HepG2 (cell line): Measurements from ENCODE around the gene TOPORS. TPM values are rescaled to one million over a fixed set of nuclear protein-coding genes. Genes with fewer than 3 reads are reported as not detected.

ENCODE experiments used
- CBX2 ChIP-seq, 2 experiments: fragments of 200-600 bp in 1 of 2; sonication (generic); formaldehyde crosslinking in 1 of 2; IDR thresholded peaks; 2 replicates each; pipeline versions ENCODE4 v1.7.0 to v1.8.1; 2018 to 2022; ENCODE audit warnings: low read depth in 2 of 2, low read length in 1 of 2, mild to moderate bottlenecking in 1 of 2, missing genetic modification reagents in 1 of 2
- DNMT3B ChIP-seq: conservative IDR thresholded peaks from 2 replicates; pipeline ENCODE4 v1.6.1; 2016; ENCODE audit warnings: missing biosample characterization, control low read depth
- FOXA3 ChIP-seq: IDR thresholded peaks from 2 replicates; pipeline ENCODE4 v1.6.1; 2016; ENCODE audit warnings: missing genetic modification reagents, missing compliant biosample characterization
- FOXP4 ChIP-seq: sonication (generic); formaldehyde crosslinking; IDR thresholded peaks from 2 replicates; pipeline ENCODE4 v1.4.0; 2020; ENCODE audit warnings: missing genetic modification reagents
- HNF4A ChIP-seq: sonication (generic); formaldehyde crosslinking; IDR thresholded peaks from 2 replicates; pipeline ENCODE4 v1.4.0; 2020; ENCODE audit warnings: missing genetic modification reagents
- IKZF4 ChIP-seq: sonication (generic); formaldehyde crosslinking; IDR thresholded peaks from 2 replicates; pipeline ENCODE4 v1.5.1; 2020; ENCODE audit warnings: borderline replicate concordance, mild to moderate bottlenecking, low read depth, missing genetic modification reagents; ENCODE audit errors: not compliant biosample characterization
- IRX3 ChIP-seq: sonication (generic); formaldehyde crosslinking; IDR thresholded peaks from 2 replicates; pipeline ENCODE4 v1.8.1; 2023; ENCODE audit warnings: mild to moderate bottlenecking, low read depth, missing genetic modification reagents, borderline replicate concordance
- LCORL ChIP-seq, 2 experiments: fragments of 450-650 bp in 1 of 2; sonication (generic) in 1 of 2; formaldehyde crosslinking in 1 of 2; IDR thresholded peaks; 2 replicates each; pipeline versions ENCODE4 v1.5.0 to v1.6.1; 2017 to 2020; ENCODE audit warnings: antibody characterized with exemption in 1 of 2, missing genetic modification reagents in 1 of 2
- MIER3 ChIP-seq: IDR thresholded peaks from 2 replicates; pipeline ENCODE4 v1.6.1; 2016; ENCODE audit warnings: missing compliant biosample characterization, borderline replicate concordance
- MXD3 ChIP-seq: IDR thresholded peaks from 2 replicates; pipeline ENCODE4 v1.6.1; 2016; ENCODE audit warnings: mild to moderate bottlenecking, missing biosample characterization, missing genetic modification reagents
- NCOA2 ChIP-seq: sonication (generic); formaldehyde crosslinking; IDR thresholded peaks from 2 replicates; pipeline ENCODE4 v1.8.0; 2022; ENCODE audit warnings: inconsistent platforms
- NFIB ChIP-seq: sonication (generic); formaldehyde crosslinking; IDR thresholded peaks from 2 replicates; pipeline ENCODE4 v1.9.0; 2021; ENCODE audit warnings: missing genetic modification reagents, mild to moderate bottlenecking, borderline replicate concordance
- NFKB2 ChIP-seq: sonication (generic); formaldehyde crosslinking; IDR thresholded peaks from 2 replicates; pipeline ENCODE4 v1.4.0; 2020; ENCODE audit warnings: missing genetic modification reagents, borderline replicate concordance
- NR2C2 ChIP-seq: sonication (generic); formaldehyde crosslinking; IDR thresholded peaks from 2 replicates; pipeline ENCODE4 v1.4.0; 2020; ENCODE audit warnings: missing genetic modification reagents, mild to moderate bottlenecking, moderate library complexity, borderline replicate concordance
- PHF8 ChIP-seq: sonication (generic); formaldehyde crosslinking; IDR thresholded peaks from 2 replicates; pipeline ENCODE4 v1.5.0; 2020; ENCODE audit warnings: missing genetic modification reagents
- PITX1 ChIP-seq: sonication (generic); formaldehyde crosslinking; IDR thresholded peaks from 2 replicates; pipeline ENCODE4 v1.5.1; 2020; ENCODE audit warnings: mild to moderate bottlenecking, missing genetic modification reagents
- SIN3B ChIP-seq: fragments of 150-350 bp; IDR thresholded peaks from 2 replicates; pipeline ENCODE4 v1.6.1; 2014; ENCODE audit warnings: low read length
- ZBTB1 ChIP-seq: sonication (generic); formaldehyde crosslinking; IDR thresholded peaks from 2 replicates; pipeline ENCODE4 v1.4.0; 2020; ENCODE audit warnings: missing genetic modification reagents, borderline replicate concordance
- ZBTB20 ChIP-seq: sonication (generic); formaldehyde crosslinking; IDR thresholded peaks from 2 replicates; pipeline ENCODE4 v1.8.1; 2023; ENCODE audit warnings: missing genetic modification reagents, low read depth, mild to moderate bottlenecking, borderline replicate concordance
- ZBTB7A ChIP-seq: sonication (generic); formaldehyde crosslinking; IDR thresholded peaks from 2 replicates; pipeline ENCODE4 v1.8.0; 2022; ENCODE audit warnings: mild to moderate bottlenecking, missing genetic modification reagents
- ZFP82 ChIP-seq: sonication (generic); formaldehyde crosslinking; IDR thresholded peaks from 2 replicates; pipeline ENCODE4 v1.5.1; 2020; ENCODE audit warnings: mild to moderate bottlenecking, missing genetic modification reagents, borderline replicate concordance
- ZNF24 ChIP-seq: fragments of 450-650 bp; IDR thresholded peaks from 2 replicates; pipeline ENCODE4 v1.6.1; 2017; ENCODE audit warnings: antibody characterized with exemption, mild to moderate bottlenecking
- ZNF329 ChIP-seq: sonication (generic); formaldehyde crosslinking; IDR thresholded peaks from 2 replicates; pipeline ENCODE4 v1.9.0; 2021; ENCODE audit warnings: low read depth, mild to moderate bottlenecking, missing genetic modification reagents
- ZNF335 ChIP-seq: sonication (generic); formaldehyde crosslinking; IDR thresholded peaks from 2 replicates; pipeline ENCODE4 v1.4.0; 2020; ENCODE audit warnings: missing genetic modification reagents
- ZNF33B ChIP-seq: sonication (generic); formaldehyde crosslinking; IDR thresholded peaks from 2 replicates; pipeline ENCODE4 v1.5.1; 2020; ENCODE audit warnings: mild to moderate bottlenecking, missing genetic modification reagents
- ZNF383 ChIP-seq: sonication (generic); formaldehyde crosslinking; IDR thresholded peaks from 2 replicates; pipeline ENCODE4 v1.4.0; 2020; ENCODE audit warnings: missing genetic modification reagents, mild to moderate bottlenecking, borderline replicate concordance
- ZNF431 ChIP-seq: sonication (generic); formaldehyde crosslinking; IDR thresholded peaks from 2 replicates; pipeline ENCODE4 v1.9.0; 2022; ENCODE audit warnings: missing genetic modification reagents, low read depth, mild to moderate bottlenecking, borderline replicate concordance
- ZNF577 ChIP-seq: sonication (generic); formaldehyde crosslinking; IDR thresholded peaks from 2 replicates; pipeline ENCODE4 v1.4.0; 2020; ENCODE audit warnings: mild to moderate bottlenecking, low read depth, missing genetic modification reagents, borderline replicate concordance
- ZNF619 ChIP-seq: sonication (generic); formaldehyde crosslinking; IDR thresholded peaks from 2 replicates; pipeline ENCODE4 v1.4.0; 2020; ENCODE audit warnings: mild to moderate bottlenecking, missing genetic modification reagents
- polyA plus RNA-seq, 8 experiments: library from polyadenylated mRNA; depleted of rRNA in 3 of 8; stranded (reverse) in 7 of 8; unstranded in 1 of 8; fragments of >200 nt; fragmentation: Illumina TruSeq in 4 of 8; extraction: Trizol in 4 of 8; gene quantifications; 2 replicates each; pipeline versions ENCODE4 v1.2.1 to v1.2.3, GENCODE V29; 2011 to 2016; ENCODE audit warnings: low read depth in 4 of 8, missing spikeins in 1 of 8, mixed read lengths in 1 of 8; ENCODE audit not compliant: insufficient read depth in 1 of 8
- total RNA-seq, 5 experiments: library from RNA; depleted of rRNA; stranded (reverse); fragments of >200 nt; fragmentation: Illumina TruSeq; extraction: Trizol; gene quantifications; 2 replicates each; pipeline ENCODE4 v1.2.3, GENCODE V29; 2016; ENCODE audit warnings: low read depth in 1 of 5

Gene TOPORS
- total and polyA plus RNA-seq, 2 of the 13 experiments (the other 11 are each of a cell fraction or from before 2014, with no cell fraction given): 6.8 to 19.6 TPM

GRCh38 chr9:32526041-32526706 lies 26.2 kb downstream of the TOPORS start, which contains the start of gene RIGI (continued):
- TF ChIP-seq PITX1 (0 out of 2 replicates have a peak, but pooled peaks have one; percentile 34), DNMT3B (CRISPR knock-in tag) (no peak), NFIB (CRISPR knock-in tag) (no peak), ZNF577 (CRISPR knock-in tag) (no peak), NFKB2 (CRISPR knock-in tag) (peak; percentile 46; the same call in 1 of the 2 replicates), ZBTB20 (CRISPR knock-in tag) (no peak), ZNF383 (CRISPR knock-in tag) (no peak), ZNF24 (no peak), PHF8 (peak; percentile 74), FOXP4 (CRISPR knock-in tag) (peak; percentile 18; the same call in 1 of the 2 replicates), CBX2 (IDR thresholded peaks at IDR 0.05; ENCODE audit: low read depth, low read length) (no peak), CBX2 (CRISPR knock-in tag; IDR thresholded peaks at IDR 0.05; ENCODE audit: low read depth) (no peak), HNF4A (CRISPR knock-in tag) (peak; percentile 28; the same call in 1 of the 2 replicates), ZFP82 (CRISPR knock-in tag) (no peak), IKZF4 (CRISPR knock-in tag) (no peak), NR2C2 (CRISPR knock-in tag) (0 out of 2 replicates have a peak, but pooled peaks have one; percentile 15), SIN3B (no peak), IRX3 (CRISPR knock-in tag) (no peak), ZNF619 (CRISPR knock-in tag) (0 out of 2 replicates have a peak, but pooled peaks have one; percentile 59), MXD3 (CRISPR knock-in tag) (0 out of 2 replicates have a peak, but pooled peaks have one; percentile 61), ZNF329 (CRISPR knock-in tag) (no peak), MIER3 (no peak), ZNF33B (CRISPR knock-in tag) (no peak), LCORL (IDR thresholded peaks at IDR 0.05) (no peak), LCORL (CRISPR knock-in tag; IDR thresholded peaks at IDR 0.05) (peak; percentile 55; the same call in 1 of the 2 replicates), ZNF431 (CRISPR knock-in tag) (no peak), NCOA2 (CRISPR knock-in tag) (0 out of 2 replicates have a peak, but pooled peaks have one; percentile 7), ZNF335 (CRISPR knock-in tag) (no peak), ZBTB1 (no peak), FOXA3 (peak; percentile 31), ZBTB7A (CRISPR knock-in tag) (no peak)
